ENCODE results near the gene NPIPB13.
"Not testable (repeated sequence)": the region's sequence is repeated elsewhere in the genome, so short reads cannot be mapped to it uniquely, and the experiment has no call there.

Gene NPIPB13

DNA sequence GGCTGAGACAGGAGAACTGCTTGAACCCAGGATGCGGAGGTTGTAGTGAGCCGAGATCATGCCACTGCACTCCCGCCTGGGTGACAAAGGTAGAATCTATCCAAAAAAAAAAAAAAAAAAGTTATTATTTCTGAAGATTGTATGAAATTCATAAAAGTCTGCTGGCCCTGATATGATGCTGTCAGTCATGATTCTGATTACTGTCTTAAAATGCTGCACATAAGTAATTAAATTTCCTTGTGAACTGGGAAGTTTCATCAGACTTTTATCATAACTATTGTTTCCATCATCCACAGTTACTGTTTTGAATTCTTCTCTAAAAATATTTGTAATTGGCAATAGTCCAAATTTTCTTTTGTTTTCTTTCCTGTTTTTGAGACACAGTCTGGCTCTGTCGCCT, at the start of gene NPIPB13:
TSS of gene NPIPB13 (minus strand) at position 101 of the 400 bp plus-strand sequence. CDS start 2,906 bp downstream, outside the sequence.
- DNase-seq (ENCODE audit: low read depth), result not testable (repeated sequence)

DNA sequence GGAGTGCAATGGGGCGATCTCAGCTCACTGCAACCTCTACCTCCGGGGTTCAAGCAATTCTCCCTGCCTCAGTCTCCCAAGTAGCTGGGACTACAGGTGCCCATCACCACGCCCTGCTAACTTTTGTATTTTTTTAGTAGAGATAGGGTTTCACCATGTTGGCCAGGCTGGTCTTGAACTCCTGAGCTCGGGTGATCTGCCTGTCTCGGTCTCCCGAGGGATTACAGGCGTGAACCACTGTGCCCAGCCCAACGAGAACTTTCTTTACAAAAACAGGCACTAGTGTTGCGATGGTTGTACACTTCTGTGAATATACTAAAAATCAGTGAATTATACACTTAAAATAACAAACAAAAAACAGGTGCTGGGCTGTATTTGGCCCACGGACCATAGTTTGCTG, 34.1 kb upstream of the NPIPB13 start:
- DNase-seq (ENCODE audit: low read depth), result not testable (repeated sequence)

DNA sequence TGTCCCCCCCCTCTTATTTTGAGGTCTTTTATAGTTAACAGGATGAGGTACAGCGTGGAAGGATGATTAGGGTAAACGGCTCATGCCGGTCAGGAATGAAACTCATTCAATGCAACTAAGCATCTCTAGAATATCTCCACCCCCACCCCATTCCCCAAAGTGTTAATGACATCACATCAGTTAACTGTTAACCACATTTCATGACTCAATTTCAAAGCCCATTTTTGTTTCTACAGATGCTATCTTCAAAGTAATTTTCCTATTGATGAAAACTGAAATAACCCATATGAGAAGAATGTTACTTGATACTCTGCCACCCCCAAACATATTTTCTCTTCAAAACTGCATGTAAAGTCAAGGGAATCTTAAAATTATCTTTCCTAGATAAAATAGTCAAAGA, 30.2 kb upstream of the NPIPB13 start:
- not testable (repeated sequence) for DNase-seq (ENCODE audit: low read depth)

DNA sequence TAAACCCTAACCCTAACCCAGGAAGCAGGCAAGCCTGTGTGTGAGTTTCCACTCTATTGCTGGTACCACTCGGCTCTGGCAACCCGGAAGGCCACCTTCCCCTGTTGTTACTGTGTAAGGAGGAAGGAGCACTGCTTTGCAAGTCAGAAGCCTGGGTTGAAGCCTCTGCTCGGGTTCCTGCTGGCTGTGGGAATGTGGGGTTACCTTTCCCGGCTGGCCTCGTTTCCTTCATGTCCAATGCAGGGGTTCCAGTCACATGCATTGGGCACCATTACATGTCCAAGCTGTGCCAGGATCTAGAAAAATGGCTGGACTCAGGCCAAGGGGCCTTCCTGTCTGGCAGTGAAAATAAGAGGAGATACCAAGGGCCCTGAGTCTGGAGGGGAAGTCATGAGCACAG, 31.2 kb downstream of the NPIPB13 start:
- not testable (repeated sequence) for DNase-seq (ENCODE audit: low read depth)

DNA sequence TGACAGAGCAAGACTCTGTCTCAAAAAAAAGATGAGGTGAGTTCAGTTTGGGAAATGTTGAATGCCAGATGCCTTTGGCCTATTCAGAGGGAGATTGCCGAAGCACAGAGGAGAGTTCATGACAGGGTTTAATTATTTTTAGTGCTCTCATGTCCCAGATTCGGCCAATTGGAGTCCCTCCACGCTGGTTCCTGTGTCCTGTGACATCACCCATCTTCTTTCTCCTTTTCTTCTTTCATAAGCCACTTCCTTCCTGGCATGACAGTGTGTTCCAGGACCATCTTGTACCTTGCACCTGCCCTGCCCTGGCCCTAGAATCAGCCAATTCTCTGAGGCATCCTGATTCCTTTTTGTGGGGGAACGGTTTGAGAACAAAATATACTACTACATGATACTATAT, 36.9 kb downstream of the NPIPB13 start:
- not testable (repeated sequence) for DNase-seq (ENCODE audit: low read depth)

DNA sequence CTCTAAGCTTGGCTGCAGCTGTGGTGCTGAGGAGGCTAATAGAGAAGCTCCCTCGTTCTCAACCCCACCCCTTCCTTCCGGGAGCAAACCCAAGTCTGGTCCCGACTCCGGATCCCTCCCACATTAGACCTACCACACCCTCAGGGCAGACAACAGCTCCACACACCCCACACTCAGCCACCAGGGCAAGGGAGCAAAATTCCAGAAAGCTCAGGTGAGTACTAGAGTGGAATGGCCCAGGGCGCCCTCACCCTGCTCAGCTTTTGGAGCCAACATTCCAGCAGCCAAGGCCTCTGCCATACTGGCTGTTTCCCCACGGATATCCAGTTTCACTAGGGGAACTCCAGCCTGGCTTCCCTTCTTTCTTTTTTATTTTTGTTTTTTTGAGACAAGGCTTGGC, 39.2 kb downstream of the NPIPB13 start:
- not testable (repeated sequence) for DNase-seq (ENCODE audit: low read depth)

DNA sequence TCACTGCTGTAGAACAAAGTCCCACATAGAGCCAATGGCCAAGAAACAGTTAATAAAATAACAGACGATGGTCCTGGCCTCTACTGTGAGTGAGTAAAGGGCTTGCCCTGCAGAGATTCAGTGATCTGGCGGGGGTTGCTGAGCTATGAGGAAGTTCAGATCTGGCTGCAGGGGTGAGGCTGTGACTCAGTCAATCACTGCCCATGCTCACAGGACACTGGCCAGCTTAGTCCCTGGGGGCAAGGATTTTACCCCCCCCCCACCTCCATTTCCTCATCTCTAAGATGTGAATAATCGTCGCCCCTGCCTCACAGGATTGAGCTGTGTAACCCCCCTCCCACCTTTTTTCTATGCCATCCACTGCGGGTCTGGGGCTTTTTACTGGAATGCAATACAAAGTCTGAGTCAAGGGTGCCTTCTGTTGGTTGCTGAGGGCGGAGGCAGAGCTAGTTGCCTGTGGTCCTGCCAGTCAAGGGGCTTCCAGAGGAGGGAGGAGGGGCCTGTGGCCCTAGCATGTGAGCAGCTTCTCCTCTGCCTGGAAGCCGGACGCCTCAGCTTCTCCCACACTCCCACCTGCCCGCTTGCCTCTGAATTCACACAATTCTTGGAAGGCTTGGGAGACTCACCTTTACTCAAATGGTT, 41.1 kb downstream of the NPIPB13 start:
- not testable (repeated sequence) for DNase-seq (ENCODE audit: low read depth)

DNA sequence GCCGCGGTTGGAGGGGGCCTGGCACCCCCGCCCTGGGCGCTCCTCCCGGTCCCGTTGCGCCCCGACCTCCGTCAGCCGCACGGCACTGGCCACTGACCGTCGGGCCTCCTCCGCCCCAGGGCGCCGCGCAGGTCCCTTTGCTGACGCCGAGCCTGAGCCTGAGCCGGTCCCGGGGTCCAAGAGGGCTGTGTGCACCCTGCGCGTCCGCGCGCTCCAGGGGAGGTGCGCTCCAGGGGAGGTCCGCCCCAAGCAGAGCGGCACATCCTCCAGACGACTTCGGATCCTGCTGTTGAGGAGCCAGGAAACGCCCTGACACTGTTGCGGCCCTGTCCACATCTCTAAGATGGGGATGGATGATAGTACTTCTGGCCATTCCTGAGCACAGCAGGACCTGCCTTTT, 42.0 kb downstream of the NPIPB13 start:
- not testable (repeated sequence) for DNase-seq (ENCODE audit: low read depth)

DNA sequence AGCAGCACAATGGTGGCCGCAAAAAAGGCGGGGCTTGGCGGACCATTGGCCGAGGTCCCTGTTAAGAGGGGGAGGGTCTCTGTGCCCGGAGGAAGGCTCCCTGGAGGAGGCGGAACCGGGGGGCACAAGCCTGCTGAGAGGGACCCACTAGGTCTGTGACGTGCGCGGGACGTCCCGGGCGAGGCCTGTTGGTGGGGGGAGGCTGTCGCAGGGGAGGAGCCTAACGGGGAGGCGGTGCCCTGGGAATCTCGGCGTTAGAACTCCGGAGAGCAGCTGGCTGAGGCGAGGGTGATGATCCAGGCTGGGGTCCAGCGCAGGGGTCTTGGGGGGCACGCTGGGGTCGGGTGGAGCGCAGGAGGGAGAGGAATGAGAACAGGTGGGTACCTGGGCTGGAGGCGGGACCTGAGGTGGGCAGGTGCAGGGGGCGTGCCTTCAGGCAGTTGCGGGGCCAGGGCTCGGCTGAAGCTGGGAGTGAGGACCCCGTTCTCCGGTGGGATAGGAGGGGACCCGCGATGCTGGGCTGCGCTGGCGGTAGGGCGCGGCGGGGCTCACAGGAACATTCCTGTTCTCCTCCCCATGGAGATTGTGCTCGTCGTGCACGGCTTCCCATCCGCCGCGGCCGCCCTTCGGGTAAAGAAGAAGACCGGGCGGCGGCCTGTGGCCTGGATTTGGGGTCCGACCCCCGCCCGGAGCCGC, 42.6 kb downstream of the NPIPB13 start:
- not testable (repeated sequence) for DNase-seq (ENCODE audit: low read depth)

DNA sequence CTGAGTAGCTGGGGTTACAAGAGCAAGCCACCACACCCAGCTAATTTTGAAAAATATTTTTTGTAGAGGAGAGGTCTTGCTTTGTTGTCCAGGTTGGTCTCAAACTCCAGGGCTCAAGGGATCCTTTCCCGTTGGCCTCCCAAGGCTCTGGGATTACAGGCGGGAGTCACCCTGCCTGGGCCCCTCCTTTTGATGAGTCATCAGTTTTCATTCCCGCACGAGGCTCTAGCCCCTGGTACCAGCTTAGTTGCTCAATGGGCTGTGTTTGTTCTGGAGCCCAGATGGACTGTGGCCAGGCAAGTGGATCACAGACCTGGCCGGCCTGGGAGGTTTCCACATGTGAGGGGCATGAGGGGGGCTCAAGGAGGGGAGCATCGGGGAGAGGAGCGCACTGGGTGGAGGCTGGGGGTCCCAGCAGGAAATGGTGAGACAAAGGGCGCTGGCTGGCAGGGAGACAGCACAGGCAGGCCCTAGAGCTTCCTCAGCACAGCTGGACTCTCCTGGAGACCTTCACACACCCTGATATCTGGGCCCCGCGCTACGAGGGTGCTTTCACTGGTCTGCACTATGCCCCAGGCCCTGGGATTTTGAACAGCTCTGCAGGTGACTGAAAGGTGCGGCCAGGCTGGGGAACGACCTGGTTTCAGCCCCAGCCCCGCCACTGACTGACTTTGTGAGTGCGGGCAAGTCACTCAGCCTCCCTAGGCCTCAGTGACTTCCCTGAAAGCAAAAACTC, 48.5 kb downstream of the NPIPB13 start:
- DNase-seq (ENCODE audit: low read depth), result not testable (repeated sequence)

DNA sequence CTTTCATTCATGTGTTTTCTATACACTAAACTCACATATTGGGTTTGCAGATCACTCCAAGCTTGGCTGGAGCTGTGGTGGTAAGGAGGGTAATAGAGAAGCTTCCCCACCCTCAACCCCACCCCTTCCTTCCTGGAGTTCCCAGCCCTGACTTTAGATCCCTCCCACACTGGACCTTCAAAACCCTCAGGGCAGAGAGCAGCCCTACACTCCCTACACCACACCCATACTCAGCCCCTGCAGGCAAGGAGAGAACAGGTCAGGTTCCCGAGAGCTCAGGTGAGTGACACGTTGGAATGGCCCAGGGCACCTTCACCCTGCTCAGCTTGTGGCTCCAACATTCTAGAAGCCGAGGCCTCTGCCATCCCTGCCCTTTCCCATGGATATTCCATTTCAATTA, 49.2 kb downstream of the NPIPB13 start, which contains the start of gene SULT1A3:
TSS of gene SULT1A3 (plus strand) at position 207 of the 400 bp plus-strand sequence. CDS start 1,474 bp downstream, outside the sequence.
- not testable (repeated sequence) for DNase-seq (ENCODE audit: low read depth)
